GM12878 (cell line): Measurements from ENCODE around the gene EMP2. TPM values are rescaled to one million over a fixed set of nuclear protein-coding genes. Genes with fewer than 3 reads are reported as not detected.

Source experiments
- ATAC-seq: fragments of 200-7000 bp; cut with Tn5 transposase; 3 replicates; pipeline ENCODE4 v1.9.1; 2020; ENCODE audit warnings: mild to moderate bottlenecking, moderate library complexity
- BruUV-seq: library from RNA; stranded (reverse); fragments of 400-500 nt; replicated peaks from 2 replicates; lab custom pipeline; 2021; lab: Mats Ljungman, UMichigan
- CTCF ChIA-PET: fragments of 300-600 bp; sonication (Branson Sonifier 250); formaldehyde crosslinking; extraction: SDS; loops from one replicate; lab custom pipeline; 2021; ENCODE audit warnings: inconsistent platforms; lab: Yijun Ruan, JAX
- POLR2A ChIA-PET: fragments of 350-600 bp; formaldehyde crosslinking; extraction: SDS; loops from one replicate; lab custom pipeline; 2021; ENCODE audit warnings: inconsistent platforms; lab: Charles Lee
- RAD21 ChIA-PET: fragments of 300-600 bp; sonication (Branson Sonifier 250); formaldehyde crosslinking; loops from one replicate; lab custom pipeline; 2023; ENCODE audit warnings: antibody characterized with exemption; ENCODE audit not compliant: unreplicated experiment; lab: Charles Lee
- SMC1A ChIA-PET: fragments of 300-600 bp; sonication (Branson Sonifier 250); formaldehyde crosslinking; loops from one replicate; lab custom pipeline; 2023; ENCODE audit not compliant: unreplicated experiment, uncharacterized antibody; lab: Charles Lee
- DNase-seq: peaks from one replicate; pipeline ENCODE4 v3.0.0-alpha.2; 2011; ENCODE audit warnings: low read depth, low spot score
- FAIRE-seq: peaks from 3 replicates; lab custom pipeline; 2011; peaks lifted over from hg19 to GRCh38; lab: Jason Lieb, UNC
- H2AFZ ChIP-seq: 2 replicates; pipeline ENCODE4 v1.6.0; 2011; ENCODE audit warnings: low read depth, low read length, control low read depth; ENCODE audit not compliant: control insufficient read depth
- H3K27ac ChIP-seq: 2 replicates; pipeline ENCODE4 v1.5.1; 2011; ENCODE audit warnings: control low read depth; ENCODE audit not compliant: control insufficient read depth, insufficient read depth
- H3K27me3 ChIP-seq, 2 experiments: replicated peaks in 1 of 2; 2 replicates each; pipeline versions ENCODE4 v1.6.0 to v1.6.1; 2011; ENCODE audit warnings: low read length in 1 of 2; ENCODE audit not compliant: control insufficient read depth in 2 of 2, insufficient read depth in 2 of 2
- H3K36me3 ChIP-seq, 2 experiments: 2 replicates each; pipeline ENCODE4 v1.5.1; 2011; ENCODE audit warnings: low read length in 1 of 2; ENCODE audit not compliant: control insufficient read depth in 2 of 2, insufficient read depth in 2 of 2
- H3K4me1 ChIP-seq: 2 replicates; pipeline ENCODE4 v1.6.1; 2011; ENCODE audit warnings: mild to moderate bottlenecking, low read length, moderate library complexity, mixed read lengths; ENCODE audit not compliant: control insufficient read depth, insufficient read depth
- H3K4me2 ChIP-seq: 2 replicates; pipeline ENCODE4 v1.6.0; 2011; ENCODE audit warnings: control low read depth; ENCODE audit not compliant: control insufficient read depth, insufficient read depth
- H3K4me3 ChIP-seq: fragments of 200-600 bp; sonication (generic); 2 replicates; pipeline ENCODE4 v1.5.1; 2016
- H3K79me2 ChIP-seq: 2 replicates; pipeline ENCODE4 v1.6.0; 2011; ENCODE audit warnings: low read length; ENCODE audit not compliant: control insufficient read depth, insufficient read depth
- H3K9ac ChIP-seq: 2 replicates; pipeline ENCODE4 v1.8.0; 2011; ENCODE audit warnings: low read length, control low read depth, mixed read lengths; ENCODE audit not compliant: control insufficient read depth, insufficient read depth
- H3K9me3 ChIP-seq: replicated peaks from 3 replicates; pipeline ENCODE4 v1.5.1; 2011; ENCODE audit warnings: mild to moderate bottlenecking, low read length; ENCODE audit not compliant: control insufficient read depth, insufficient read depth
- H4K20me1 ChIP-seq: 2 replicates; pipeline ENCODE4 v1.6.0; 2011; ENCODE audit not compliant: control insufficient read depth, insufficient read depth
- FOS ChIP-seq: IDR thresholded peaks from 3 replicates; pipeline ENCODE4 v1.6.1; 2011; ENCODE audit warnings: borderline replicate concordance; ENCODE audit not compliant: insufficient read length; ENCODE audit errors: extremely low read depth
- RCOR1 ChIP-seq: conservative IDR thresholded peaks from 2 replicates; pipeline ENCODE4 v1.6.1; 2012; ENCODE audit warnings: low read depth, low read length, improper control_type of control experiment
- RUNX3 ChIP-seq: IDR thresholded peaks from 2 replicates; pipeline ENCODE4 v1.6.1; 2012; ENCODE audit warnings: low read length, inconsistent platforms
- SMAD5 ChIP-seq: IDR thresholded peaks from 2 replicates; pipeline ENCODE4 v1.6.1; 2016; ENCODE audit warnings: antibody characterized with exemption, low read depth
- SMARCA5 ChIP-seq: fragments of 450-650 bp; IDR thresholded peaks from 2 replicates; pipeline ENCODE4 v1.6.1; 2017; ENCODE audit warnings: mild to moderate bottlenecking
- YBX1 ChIP-seq: fragments of 450-650 bp; IDR thresholded peaks from 2 replicates; pipeline ENCODE4 v1.6.1; 2016; ENCODE audit warnings: antibody characterized with exemption
- ZNF24 ChIP-seq: fragments of 450-650 bp; IDR thresholded peaks from 2 replicates; pipeline ENCODE4 v1.6.1; 2017; ENCODE audit warnings: antibody characterized with exemption, mild to moderate bottlenecking
- WGBS: methylation state at CpG from one replicate; pipeline ENCODE4 v1.1.6; 2016; ENCODE audit warnings: low lambda C conversion rate; ENCODE audit not compliant: insufficient replicate concordance, insufficient coverage; ENCODE audit errors: missing lambda C conversion rate; 5-methylcytosine and 5-hydroxymethylcytosine counted together
- in situ Hi-C: fragments of 300-500 bp; cut with MboI; formaldehyde crosslinking; loops from 9 replicates; pipeline ENCODE4 v1.14.3; 2018; ENCODE audit warnings: mixed read lengths
- intact Hi-C: fragments of 100-400 bp; cut with micrococcal nuclease; formaldehyde crosslinking; loops from one replicate; pipeline ENCODE4 v1.14.2; 2022; ENCODE audit not compliant: unreplicated experiment
- polyA plus RNA-seq, 11 experiments: library from polyadenylated mRNA; depleted of rRNA in 4 of 11; unstranded in 6 of 11; stranded (reverse) in 5 of 11; fragments of >200 nt; fragmentation: Nextera tagmentation in 4 of 11; fragmentation: Illumina TruSeq in 1 of 11; extraction: Ambion mirVana in 4 of 11; extraction: Trizol in 1 of 11; gene quantifications; 1 replicate in 1 of 11; 2 replicates in 10 of 11; pipeline versions ENCODE4 v1.2.1 to v1.2.3, GENCODE V29; 2011 to 2016; ENCODE audit warnings: inconsistent platforms in 2 of 11, missing spikeins in 2 of 11, low read depth in 1 of 11
- total RNA-seq, 4 experiments: library from RNA; depleted of rRNA in 3 of 4; stranded (reverse); fragments of >200 nt in 3 of 4; fragmentation: Illumina TruSeq in 1 of 4; extraction: Trizol in 1 of 4; gene quantifications; 2 replicates each; pipeline versions ENCODE4 v1.2.1 to v1.2.3, GENCODE V29; 2013 to 2021
- TF ChIP-seq, protein P1 (sequence below): fragments of 450-650 bp; IDR thresholded peaks from 2 replicates; pipeline ENCODE4 v1.6.1; 2017; ENCODE audit warnings: mild to moderate bottlenecking, moderate library complexity
- TF ChIP-seq, protein P2 (sequence below): fragments of 450-650 bp; conservative IDR thresholded peaks from 2 replicates; pipeline ENCODE4 v1.6.1; 2017; ENCODE audit warnings: mild to moderate bottlenecking, moderate library complexity
- TF ChIP-seq, protein P3 (sequence below): fragments of 450-650 bp; IDR thresholded peaks from 2 replicates; pipeline ENCODE4 v1.6.1; 2017; ENCODE audit warnings: mild to moderate bottlenecking, low read depth, inconsistent platforms; ENCODE audit not compliant: poor library complexity, severe bottlenecking
- TF ChIP-seq, protein P4 (sequence below): IDR thresholded peaks from 2 replicates; pipeline ENCODE4 v1.6.1; 2011; ENCODE audit warnings: mild to moderate bottlenecking, low read depth, low read length, moderate library complexity; ENCODE audit not compliant: insufficient replicate concordance
- TF ChIP-seq, protein P5 (sequence below): fragments of 450-650 bp; IDR thresholded peaks from 2 replicates; pipeline ENCODE4 v1.6.1; 2014; ENCODE audit warnings: mild to moderate bottlenecking

EMP2 gene
- total and polyA plus RNA-seq, 10 of the 15 experiments (the other 5 are each of a cell fraction or from before 2014, with no cell fraction given), result 0.41 to 10.4 (median 3.8) TPM

DNA sequence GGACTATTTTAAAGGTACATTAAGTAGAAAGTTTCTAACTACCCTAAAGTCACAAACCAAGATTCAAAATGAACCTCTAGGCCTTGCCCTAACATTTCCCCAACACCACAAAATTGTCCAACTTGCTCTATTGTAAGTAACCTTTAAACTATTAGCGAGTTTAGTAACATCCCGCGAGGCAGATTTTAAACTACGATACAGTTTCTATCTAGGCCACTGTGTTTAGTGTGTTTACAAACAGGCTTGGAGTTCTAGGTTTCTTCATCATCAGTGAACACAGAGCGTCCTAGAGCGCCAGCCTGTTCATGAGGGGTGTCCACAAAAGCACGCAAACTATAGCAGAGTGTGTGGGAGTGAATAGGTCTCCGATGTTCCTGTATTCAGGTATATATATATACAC lies 51.8 kb downstream of the EMP2 start (continued):
- TF ChIP-seq, protein P1, sequence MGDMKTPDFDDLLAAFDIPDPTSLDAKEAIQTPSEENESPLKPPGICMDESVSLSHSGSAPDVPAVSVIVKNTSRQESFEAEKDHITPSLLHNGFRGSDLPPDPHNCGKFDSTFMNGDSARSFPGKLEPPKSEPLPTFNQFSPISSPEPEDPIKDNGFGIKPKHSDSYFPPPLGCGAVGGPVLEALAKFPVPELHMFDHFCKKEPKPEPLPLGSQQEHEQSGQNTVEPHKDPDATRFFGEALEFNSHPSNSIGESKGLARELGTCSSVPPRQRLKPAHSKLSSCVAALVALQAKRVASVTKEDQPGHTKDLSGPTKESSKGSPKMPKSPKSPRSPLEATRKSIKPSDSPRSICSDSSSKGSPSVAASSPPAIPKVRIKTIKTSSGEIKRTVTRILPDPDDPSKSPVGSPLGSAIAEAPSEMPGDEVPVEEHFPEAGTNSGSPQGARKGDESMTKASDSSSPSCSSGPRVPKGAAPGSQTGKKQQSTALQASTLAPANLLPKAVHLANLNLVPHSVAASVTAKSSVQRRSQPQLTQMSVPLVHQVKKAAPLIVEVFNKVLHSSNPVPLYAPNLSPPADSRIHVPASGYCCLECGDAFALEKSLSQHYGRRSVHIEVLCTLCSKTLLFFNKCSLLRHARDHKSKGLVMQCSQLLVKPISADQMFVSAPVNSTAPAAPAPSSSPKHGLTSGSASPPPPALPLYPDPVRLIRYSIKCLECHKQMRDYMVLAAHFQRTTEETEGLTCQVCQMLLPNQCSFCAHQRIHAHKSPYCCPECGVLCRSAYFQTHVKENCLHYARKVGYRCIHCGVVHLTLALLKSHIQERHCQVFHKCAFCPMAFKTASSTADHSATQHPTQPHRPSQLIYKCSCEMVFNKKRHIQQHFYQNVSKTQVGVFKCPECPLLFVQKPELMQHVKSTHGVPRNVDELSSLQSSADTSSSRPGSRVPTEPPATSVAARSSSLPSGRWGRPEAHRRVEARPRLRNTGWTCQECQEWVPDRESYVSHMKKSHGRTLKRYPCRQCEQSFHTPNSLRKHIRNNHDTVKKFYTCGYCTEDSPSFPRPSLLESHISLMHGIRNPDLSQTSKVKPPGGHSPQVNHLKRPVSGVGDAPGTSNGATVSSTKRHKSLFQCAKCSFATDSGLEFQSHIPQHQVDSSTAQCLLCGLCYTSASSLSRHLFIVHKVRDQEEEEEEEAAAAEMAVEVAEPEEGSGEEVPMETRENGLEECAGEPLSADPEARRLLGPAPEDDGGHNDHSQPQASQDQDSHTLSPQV, result no peak
- no peak for TF ChIP-seq SMARCA5
- no peak for TF ChIP-seq RUNX3
- TF ChIP-seq, protein P2, sequence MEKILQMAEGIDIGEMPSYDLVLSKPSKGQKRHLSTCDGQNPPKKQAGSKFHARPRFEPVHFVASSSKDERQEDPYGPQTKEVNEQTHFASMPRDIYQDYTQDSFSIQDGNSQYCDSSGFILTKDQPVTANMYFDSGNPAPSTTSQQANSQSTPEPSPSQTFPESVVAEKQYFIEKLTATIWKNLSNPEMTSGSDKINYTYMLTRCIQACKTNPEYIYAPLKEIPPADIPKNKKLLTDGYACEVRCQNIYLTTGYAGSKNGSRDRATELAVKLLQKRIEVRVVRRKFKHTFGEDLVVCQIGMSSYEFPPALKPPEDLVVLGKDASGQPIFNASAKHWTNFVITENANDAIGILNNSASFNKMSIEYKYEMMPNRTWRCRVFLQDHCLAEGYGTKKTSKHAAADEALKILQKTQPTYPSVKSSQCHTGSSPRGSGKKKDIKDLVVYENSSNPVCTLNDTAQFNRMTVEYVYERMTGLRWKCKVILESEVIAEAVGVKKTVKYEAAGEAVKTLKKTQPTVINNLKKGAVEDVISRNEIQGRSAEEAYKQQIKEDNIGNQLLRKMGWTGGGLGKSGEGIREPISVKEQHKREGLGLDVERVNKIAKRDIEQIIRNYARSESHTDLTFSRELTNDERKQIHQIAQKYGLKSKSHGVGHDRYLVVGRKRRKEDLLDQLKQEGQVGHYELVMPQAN, result no peak
- TF ChIP-seq, all 136 proteins: peak for 0

DNA sequence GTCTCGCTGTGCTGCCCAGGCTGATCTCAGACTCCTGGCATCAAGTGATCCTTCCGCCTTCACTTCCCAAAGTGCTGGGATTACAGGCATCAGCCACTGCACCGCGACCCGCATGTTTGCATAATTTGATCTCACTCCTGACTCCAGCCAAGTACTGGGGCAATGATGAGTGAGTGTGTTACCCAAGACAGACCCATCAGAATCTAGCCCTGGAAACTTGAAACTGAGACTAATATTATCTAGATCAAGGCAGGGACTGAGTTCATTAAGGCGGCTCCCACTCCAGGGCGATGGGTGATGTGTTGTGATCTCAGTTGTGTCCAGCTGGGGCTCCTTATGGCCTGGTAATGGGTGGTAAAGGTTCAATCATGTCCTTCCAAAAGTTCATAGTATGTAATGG lies 53.4 kb downstream of the EMP2 start:
- no peak overlapping the region for H2AFZ ChIP-seq
- no TSS peak for BruUV-seq
- ChIA-PET SMC1A (no interaction called here), CTCF (interaction anchor here (0.6 kb wide), 1 partner anchor 83 kb away, joined by 3 read pairs; no protein-coding TSS in a partner anchor), RAD21 (interaction anchor here (0.9 kb wide), 1 partner anchor 205 kb away, joined by 3 read pairs; no protein-coding TSS in a partner anchor), POLR2A (interaction anchor here (0.8 kb wide), 1 partner anchor 48 kb away, joined by 3 read pairs; no protein-coding TSS in a partner anchor)
- FAIRE-seq, result no peak
- H3K4me3 ChIP-seq, result no peak overlapping the region
- intact Hi-C loops (no loop called here), in situ Hi-C loops (no loop called here)
- no peak overlapping the region for H3K4me2 ChIP-seq
- H3K79me2 ChIP-seq, result no peaks in the 10 kb centered on the region
- WGBS, result 77% methylated on average over 7 of the region's 7 CpGs
- H3K9ac ChIP-seq, result no peak overlapping the region
- no peaks in the 10 kb centered on the region for H3K9me3 ChIP-seq
- H3K36me3 ChIP-seq, result no peaks in the 10 kb centered on the region
- H3K4me1 ChIP-seq, result no peaks in the 10 kb centered on the region
- no peak overlapping the region for H3K27ac ChIP-seq
- H3K27me3 ChIP-seq, result no peaks in the 10 kb centered on the region; a peak in 1 of 4 replicates
- TF ChIP-seq, protein P3, sequence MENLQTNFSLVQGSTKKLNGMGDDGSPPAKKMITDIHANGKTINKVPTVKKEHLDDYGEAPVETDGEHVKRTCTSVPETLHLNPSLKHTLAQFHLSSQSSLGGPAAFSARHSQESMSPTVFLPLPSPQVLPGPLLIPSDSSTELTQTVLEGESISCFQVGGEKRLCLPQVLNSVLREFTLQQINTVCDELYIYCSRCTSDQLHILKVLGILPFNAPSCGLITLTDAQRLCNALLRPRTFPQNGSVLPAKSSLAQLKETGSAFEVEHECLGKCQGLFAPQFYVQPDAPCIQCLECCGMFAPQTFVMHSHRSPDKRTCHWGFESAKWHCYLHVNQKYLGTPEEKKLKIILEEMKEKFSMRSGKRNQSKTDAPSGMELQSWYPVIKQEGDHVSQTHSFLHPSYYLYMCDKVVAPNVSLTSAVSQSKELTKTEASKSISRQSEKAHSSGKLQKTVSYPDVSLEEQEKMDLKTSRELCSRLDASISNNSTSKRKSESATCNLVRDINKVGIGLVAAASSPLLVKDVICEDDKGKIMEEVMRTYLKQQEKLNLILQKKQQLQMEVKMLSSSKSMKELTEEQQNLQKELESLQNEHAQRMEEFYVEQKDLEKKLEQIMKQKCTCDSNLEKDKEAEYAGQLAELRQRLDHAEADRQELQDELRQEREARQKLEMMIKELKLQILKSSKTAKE, result no peak
- TF ChIP-seq YBX1, result no peak
- TF ChIP-seq, protein P4, sequence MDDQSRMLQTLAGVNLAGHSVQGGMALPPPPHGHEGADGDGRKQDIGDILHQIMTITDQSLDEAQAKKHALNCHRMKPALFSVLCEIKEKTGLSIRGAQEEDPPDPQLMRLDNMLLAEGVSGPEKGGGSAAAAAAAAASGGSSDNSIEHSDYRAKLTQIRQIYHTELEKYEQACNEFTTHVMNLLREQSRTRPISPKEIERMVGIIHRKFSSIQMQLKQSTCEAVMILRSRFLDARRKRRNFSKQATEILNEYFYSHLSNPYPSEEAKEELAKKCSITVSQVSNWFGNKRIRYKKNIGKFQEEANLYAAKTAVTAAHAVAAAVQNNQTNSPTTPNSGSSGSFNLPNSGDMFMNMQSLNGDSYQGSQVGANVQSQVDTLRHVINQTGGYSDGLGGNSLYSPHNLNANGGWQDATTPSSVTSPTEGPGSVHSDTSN, result no peak
- no peak for TF ChIP-seq ZNF24
- TF ChIP-seq SMAD5, result no peak
- no peak for TF ChIP-seq RCOR1
- TF ChIP-seq, protein P5, sequence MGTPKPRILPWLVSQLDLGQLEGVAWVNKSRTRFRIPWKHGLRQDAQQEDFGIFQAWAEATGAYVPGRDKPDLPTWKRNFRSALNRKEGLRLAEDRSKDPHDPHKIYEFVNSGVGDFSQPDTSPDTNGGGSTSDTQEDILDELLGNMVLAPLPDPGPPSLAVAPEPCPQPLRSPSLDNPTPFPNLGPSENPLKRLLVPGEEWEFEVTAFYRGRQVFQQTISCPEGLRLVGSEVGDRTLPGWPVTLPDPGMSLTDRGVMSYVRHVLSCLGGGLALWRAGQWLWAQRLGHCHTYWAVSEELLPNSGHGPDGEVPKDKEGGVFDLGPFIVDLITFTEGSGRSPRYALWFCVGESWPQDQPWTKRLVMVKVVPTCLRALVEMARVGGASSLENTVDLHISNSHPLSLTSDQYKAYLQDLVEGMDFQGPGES, result no peak
- no peak for TF ChIP-seq FOS
- DNase-seq, result no peak
- no peaks in the 10 kb centered on the region for H4K20me1 ChIP-seq
- ATAC-seq, result no peak
